ENCODE measurements around the gene ABI1. TPM values are rescaled to one million over a fixed set of nuclear protein-coding genes. Genes with fewer than 3 reads are reported as not detected.
"Not testable (repeated sequence)": the region's sequence is repeated elsewhere in the genome, so short reads cannot be mapped to it uniquely, and the experiment has no call there.

Gene ABI1
- 54.5 and 55.7 TPM in 2 replicates for total RNA-seq

DNA sequence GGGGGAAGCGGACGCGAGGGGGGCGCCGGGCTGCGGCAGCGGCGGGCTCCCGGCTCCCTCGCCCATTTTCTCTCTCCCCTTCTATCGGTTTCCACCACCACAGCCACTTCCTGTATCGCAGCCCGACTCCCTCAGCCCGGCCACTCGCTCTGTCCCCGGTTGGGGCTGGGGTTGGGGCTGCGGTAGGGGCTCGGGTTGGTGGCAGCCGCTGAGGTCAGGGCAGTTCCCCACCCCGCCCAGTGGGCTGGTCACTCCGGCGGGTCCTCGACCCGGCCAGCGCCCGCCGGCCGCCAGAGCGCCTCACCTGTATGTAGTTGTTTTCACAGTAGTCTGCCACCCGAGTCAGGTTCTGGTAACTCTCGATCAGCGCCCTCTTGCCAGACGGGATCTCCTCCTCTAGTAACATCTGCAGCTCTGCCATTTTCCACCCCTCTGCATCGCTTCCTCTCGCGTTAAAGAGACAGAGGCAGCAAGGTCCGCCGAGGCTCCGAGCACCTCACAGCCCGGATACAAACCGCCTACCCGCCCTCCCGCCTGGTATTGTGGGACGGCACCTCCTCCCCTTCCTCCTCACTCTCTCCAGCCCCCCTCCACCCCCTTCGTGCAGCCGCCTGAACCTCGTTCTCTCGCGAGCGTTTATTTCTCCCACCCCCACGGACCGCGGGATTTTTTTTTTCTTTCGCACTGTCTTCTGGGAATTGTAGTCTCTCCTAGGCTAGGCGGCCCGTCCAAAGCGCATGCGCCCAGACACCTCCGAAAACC is at the start of gene ABI1:
Gene ABI1 (minus strand): TSS at position 516 of the 762 bp plus-strand sequence. CDS start 95 bp downstream, at position 421.
- intact Hi-C loops (cut with micrococcal nuclease) = loop anchor here (1.0 to 10.0 kb wide), 8 partner anchors 123 to 644 kb away; partner anchors contain the start of genes ANKRD26, APBB1IP, MASTL and PDSS1
- H3K9me3 Mint-ChIP-seq = no peaks in the 10 kb centered on the region

DNA sequence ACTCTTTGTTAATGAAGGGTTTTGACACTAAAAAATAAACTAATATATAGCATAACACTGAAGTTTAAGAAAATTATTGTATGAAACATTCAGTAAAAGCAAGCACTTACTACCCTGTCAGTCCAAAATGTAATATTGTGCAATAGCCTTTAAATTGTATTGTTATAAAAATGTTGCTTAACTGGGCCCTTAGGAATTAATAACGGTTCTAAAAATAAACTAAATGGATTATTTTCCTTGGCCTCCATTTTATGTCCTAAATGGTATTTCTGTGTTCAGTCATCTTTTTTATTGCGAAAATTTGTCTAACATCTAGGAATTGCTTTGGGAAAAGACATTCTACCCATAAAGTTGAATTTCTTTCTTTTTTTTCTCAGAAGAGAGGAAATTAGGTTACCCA is 49.0 kb upstream of the ABI1 start:
- H3K9me3 Mint-ChIP-seq = no peaks in the 10 kb centered on the region
- no peak overlapping the region for H3K27ac Mint-ChIP-seq
- H3K4me1 Mint-ChIP-seq = no peaks in the 10 kb centered on the region
- H3K27me3 Mint-ChIP-seq = peaks cover 7% of the 10 kb centered on the region
- no peak overlapping the region for H3K4me3 Mint-ChIP-seq
- DNase-seq = no peak
- H3K36me3 Mint-ChIP-seq (ENCODE audit: low read depth) = no peaks in the 10 kb centered on the region
- intact Hi-C loops (cut with micrococcal nuclease) = no loop called here

More for the DNA sequence above, at the start of gene ABI1:
- Mint-ChIP-seq H3K4me3 (peak within 1 kb of the TSS; percentile 88), H3K27ac (peak within 1 kb of the TSS; percentile 98), H3K4me1 (peaks cover 32% of the 10 kb centered on the region), H3K36me3 (ENCODE audit: low read depth) (peaks cover 9% of the 10 kb centered on the region), H3K27me3 (peaks cover 10% of the 10 kb centered on the region)
- DNase-seq = peak; percentile 99

DNA sequence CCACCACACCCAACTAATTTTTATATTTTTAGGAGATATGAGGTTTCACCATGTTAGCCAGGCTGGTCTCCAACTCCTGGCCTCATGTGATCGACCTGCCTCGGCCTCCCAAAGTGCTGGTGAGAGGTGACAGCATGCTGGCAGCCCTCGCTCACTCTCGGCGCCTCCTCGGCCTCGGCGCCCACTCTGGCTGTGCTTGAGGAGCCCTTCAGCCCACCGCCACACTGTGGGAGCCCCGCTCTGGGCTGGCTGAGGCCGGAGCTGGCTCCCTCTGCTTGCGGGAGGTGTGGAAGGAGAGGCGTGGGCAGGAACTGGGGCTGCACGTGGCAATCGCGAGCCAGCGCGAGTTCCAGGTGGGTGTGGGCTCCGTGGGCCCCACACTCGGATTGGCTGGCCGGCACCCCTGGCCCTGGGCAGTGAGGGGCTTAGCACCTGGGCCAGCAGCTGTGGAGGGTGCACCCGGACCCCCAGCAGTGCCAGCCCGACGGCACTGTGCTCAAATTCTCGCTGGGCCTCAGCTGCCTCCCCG is 44.6 kb upstream of the ABI1 start:
- H3K27me3 Mint-ChIP-seq; H3K4me3 Mint-ChIP-seq; intact Hi-C loops (cut with micrococcal nuclease); H3K9me3 Mint-ChIP-seq; DNase-seq; H3K27ac Mint-ChIP-seq; H3K36me3 Mint-ChIP-seq (ENCODE audit: low read depth); H3K4me1 Mint-ChIP-seq: not testable (repeated sequence)

DNA sequence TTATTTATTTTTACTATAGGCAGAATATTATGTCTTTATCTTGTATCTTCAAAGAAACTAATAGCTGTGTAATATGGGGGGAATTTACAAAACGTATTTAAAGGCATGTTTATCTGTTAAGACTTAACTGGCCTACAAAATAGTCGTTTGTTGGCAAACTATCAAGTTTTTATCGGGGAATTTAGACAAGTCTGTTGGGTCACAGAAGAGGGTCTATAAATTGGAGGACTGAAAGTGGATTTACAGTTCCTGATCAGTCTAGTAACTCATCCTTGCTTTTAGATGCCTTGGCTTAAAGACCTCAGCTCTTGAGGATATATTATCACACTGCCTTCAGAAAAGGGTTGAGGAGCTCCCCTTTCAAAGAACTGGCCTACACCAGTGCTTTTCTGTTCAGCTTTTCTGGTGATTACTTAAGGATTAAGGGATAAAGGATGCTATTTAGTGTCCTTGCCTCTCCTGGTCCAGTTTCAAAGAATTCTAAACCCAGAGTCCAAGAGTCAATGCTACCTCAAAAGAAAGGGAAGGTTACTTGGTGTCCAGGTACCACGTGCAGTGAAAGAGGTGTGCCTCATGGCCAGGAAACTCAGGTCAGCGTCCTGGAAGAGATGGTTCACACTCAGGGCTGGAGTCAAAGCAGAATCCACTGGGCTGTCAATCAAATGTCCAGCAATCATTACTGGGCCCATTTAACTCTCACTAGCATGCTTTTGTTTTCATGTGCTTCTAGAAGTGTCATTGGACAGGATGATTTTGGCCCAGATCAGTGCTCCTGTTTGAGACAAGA is 42.9 kb upstream of the ABI1 start:
- H3K27me3 Mint-ChIP-seq = peaks cover 5% of the 10 kb centered on the region
- intact Hi-C loops (cut with micrococcal nuclease) = no loop called here

DNA sequence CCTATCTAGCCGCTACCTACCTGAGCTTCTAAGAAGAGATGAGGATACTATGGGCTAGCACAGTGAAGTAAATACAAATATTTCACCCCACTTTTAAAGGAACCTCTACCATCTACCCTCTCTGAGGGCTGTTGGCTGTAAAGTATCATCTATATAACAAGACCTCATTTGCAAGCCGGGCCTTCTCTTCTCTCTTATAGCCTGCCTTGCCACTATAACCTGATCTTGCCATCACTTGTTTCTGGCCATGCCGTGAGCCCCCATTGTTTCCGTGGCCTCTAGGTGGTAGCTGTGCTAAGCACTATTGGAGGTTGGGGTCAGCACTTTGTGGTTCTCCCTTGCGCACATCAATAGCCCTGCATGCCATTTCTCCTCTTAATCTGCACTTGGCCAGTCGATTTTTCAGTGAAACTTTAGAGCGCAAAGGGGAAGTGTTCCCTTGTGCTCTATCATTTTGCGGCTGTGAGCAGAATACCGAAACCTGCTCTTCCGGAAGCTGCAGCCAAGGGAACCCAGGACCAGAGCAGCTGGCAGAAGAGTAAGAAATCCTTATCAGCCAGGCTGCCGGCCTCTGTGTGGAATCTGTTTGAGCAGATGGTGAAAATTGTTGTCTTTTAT is 31.7 kb upstream of the ABI1 start:
- H3K36me3 Mint-ChIP-seq (ENCODE audit: low read depth); H3K27ac Mint-ChIP-seq; intact Hi-C loops (cut with micrococcal nuclease); DNase-seq; H3K4me1 Mint-ChIP-seq; H3K9me3 Mint-ChIP-seq; H3K4me3 Mint-ChIP-seq: not testable (repeated sequence)
- peaks cover 12% of the 10 kb centered on the region for H3K27me3 Mint-ChIP-seq

More for the DNA sequence above, 42.9 kb upstream of the ABI1 start:
- Mint-ChIP-seq H3K27ac (no peak overlapping the region), H3K36me3 (ENCODE audit: low read depth) (no peaks in the 10 kb centered on the region), H3K9me3 (no peaks in the 10 kb centered on the region), H3K4me1 (no peaks in the 10 kb centered on the region), H3K4me3 (no peak overlapping the region)
- no peak for DNase-seq

DNA sequence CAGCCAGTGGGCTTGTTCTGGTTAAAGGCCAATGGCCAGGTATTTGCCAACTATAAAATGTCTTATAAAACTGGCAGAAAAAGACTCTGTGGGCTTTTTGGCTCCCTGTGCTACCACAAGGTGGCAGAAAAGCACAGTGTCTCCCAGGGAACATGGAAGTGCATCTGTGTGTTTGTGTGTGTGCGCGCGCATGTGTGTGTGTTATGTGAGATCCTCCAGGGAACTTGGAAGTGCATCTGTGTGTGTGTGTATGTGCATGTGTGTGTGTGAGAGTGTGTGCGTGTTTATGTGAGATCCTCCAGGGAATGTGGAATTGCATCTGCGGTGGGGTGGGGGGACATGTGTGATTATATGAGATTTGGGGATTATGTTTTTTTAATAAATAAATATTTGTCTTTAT is 30.2 kb upstream of the ABI1 start:
- Mint-ChIP-seq H3K27ac (no peak overlapping the region), H3K4me3 (no peak overlapping the region), H3K9me3 (no peaks in the 10 kb centered on the region), H3K4me1 (peaks cover 2% of the 10 kb centered on the region), H3K27me3 (peaks cover 8% of the 10 kb centered on the region), H3K36me3 (ENCODE audit: low read depth) (no peaks in the 10 kb centered on the region)
- intact Hi-C loops (cut with micrococcal nuclease) = loop anchor here (1.0 kb wide), 1 partner anchor 469 kb away; no protein-coding TSS in a partner anchor
- peak; percentile 86 for DNase-seq

DNA sequence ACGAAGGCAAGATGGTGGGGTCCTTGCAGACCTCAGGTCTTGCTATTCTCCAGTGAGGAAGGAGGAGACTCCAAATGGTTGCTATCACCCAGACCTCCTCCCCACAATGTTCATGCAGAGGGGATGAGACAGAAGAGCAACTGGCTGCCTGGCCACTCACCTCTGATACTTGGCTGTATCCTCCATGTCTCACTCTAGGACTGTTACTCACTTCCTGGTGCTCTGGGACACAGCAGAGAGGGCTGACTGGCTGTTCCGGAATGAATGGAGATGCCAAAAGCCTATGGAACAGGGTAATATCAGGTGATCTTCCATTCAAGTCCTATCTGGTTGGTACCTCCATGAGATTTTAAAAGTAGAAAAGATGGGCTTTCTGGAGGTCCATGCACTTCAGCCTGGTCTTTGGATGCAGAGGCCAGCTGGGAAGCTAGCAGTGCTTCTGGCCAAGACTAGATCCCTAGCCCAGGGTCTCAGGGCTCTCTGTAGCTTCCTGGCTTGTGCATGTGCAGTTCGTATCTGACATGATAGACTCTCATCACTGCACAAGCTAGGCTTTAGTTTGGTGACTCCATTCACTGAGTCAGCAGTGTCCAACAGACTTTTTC is 27.0 kb upstream of the ABI1 start:
- Mint-ChIP-seq H3K36me3 (ENCODE audit: low read depth) (no peaks in the 10 kb centered on the region), H3K9me3 (no peaks in the 10 kb centered on the region), H3K27me3 (peaks cover 11% of the 10 kb centered on the region), H3K4me1 (peaks cover 2% of the 10 kb centered on the region), H3K4me3 (no peak overlapping the region), H3K27ac (no peak overlapping the region)
- DNase-seq = peak; percentile 55
- intact Hi-C loops (cut with micrococcal nuclease) = no loop called here

DNA sequence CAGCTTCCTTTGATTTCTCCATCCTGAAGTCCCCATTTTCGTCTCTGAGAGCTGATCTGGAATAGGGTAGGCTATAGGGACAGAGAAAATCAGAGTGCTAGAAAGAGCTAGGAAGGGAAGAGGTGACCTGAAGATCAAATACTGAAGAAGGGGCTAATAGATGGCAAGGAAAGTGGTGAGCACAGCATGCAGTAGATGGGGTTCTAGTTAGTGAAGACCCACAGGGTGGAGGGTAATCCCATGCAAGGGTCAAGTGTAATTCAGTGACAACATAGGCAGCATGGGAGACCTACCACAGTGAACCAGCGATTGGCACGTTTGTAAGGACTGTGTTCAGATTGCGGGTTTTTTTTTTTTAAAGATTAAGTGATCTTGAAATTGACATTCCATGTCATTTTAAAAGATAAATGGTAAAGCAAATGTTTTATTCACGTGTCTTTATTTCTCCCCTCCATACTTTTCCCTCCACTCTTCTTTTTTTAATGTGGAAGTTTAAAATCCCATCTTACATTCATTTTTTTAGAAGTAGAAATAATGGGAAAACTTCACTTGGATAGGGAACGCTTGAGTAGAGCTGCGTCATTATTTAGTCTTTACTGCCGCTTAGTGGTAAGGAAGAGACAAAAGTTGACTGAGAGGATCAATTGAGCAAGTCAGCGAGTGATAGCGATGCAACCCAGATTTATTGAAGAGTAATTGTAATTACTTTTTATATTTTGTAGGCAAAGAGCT is 21.0 kb upstream of the ABI1 start:
- no peaks in the 10 kb centered on the region for H3K9me3 Mint-ChIP-seq
- peak; percentile 72 for DNase-seq
- no peak overlapping the region for H3K4me3 Mint-ChIP-seq
- H3K36me3 Mint-ChIP-seq (ENCODE audit: low read depth) = no peaks in the 10 kb centered on the region
- H3K4me1 Mint-ChIP-seq = peaks cover 6% of the 10 kb centered on the region
- H3K27me3 Mint-ChIP-seq = peaks cover 31% of the 10 kb centered on the region
- H3K27ac Mint-ChIP-seq = no peak overlapping the region
- intact Hi-C loops (cut with micrococcal nuclease) = loop anchor here (1.0 to 2.0 kb wide), 4 partner anchors 155 to 547 kb away; no protein-coding TSS in a partner anchor

DNA sequence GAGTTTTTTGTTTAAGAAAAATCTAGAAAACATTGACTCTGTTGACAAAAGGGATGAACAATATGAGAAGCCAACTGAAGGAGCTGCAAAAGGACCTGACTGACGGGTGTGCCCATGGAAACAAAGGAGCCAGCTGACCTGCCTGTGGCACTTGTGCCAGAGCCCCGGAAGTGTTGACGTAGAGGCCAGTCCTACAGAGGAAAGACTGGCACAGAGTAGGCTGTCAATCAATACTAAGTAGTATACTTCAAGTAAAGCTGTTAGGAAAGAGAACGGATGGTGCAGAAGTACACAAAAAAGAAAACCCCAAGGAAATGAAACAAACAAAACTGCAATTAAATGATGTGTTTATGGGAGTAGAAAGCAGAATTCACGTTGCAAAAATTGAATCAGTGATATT is 19.0 kb upstream of the ABI1 start:
- intact Hi-C loops (cut with micrococcal nuclease) = loop anchor here (2.0 kb wide), 1 partner anchor 271 kb away; no protein-coding TSS in a partner anchor
- DNase-seq = peak; percentile 44
- H3K36me3 Mint-ChIP-seq (ENCODE audit: low read depth) = no peaks in the 10 kb centered on the region
- H3K4me1 Mint-ChIP-seq = peaks cover 6% of the 10 kb centered on the region
- peaks cover 36% of the 10 kb centered on the region for H3K27me3 Mint-ChIP-seq
- H3K27ac Mint-ChIP-seq = no peak overlapping the region
- H3K4me3 Mint-ChIP-seq = no peak overlapping the region
- H3K9me3 Mint-ChIP-seq = no peaks in the 10 kb centered on the region

DNA sequence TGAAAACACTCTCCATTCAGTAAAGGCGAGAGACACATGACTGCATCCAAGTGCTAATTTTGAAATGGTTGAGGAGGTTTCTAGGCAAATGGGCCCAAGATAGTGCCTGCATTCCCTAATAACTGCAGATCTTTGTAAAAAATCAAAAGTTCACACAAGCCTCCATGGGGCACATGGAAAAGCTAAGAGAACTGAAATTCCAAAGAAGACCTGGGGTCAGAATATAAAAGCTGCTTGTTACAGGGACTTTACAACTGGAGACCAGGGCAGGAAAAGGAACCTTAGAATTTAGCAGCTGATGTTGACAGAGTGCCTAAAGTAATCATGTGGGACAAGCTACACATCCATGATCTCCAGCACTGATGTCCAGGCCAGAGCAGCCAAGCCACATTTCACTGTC is 10.0 kb upstream of the ABI1 start:
- peaks cover 14% of the 10 kb centered on the region for H3K27me3 Mint-ChIP-seq
- intact Hi-C loops (cut with micrococcal nuclease) = no loop called here

DNA sequence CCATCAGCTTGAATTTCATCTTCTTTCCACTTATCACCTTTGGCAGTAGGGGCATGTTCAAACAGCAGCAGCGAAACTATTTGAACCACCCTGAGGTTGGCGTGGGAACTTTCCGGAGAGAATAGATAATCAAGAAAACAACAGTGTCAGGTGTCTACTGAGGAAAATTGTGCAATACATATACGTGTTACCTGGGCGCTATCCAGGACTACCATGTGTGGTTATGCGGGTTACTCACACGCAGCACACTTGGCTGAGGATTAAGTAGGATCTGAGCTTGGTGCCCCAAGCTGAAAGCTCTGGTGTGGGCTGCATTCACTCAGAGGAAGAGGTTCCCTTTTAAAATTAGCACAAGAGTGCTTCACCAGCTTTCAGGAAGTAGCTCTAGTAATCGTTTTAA is 8.8 kb upstream of the ABI1 start:
- intact Hi-C loops (cut with micrococcal nuclease) = loop anchor here (10.0 kb wide), 2 partner anchors 385 to 635 kb away; partner anchors contain the start of gene RAB18
- Mint-ChIP-seq H3K9me3 (no peaks in the 10 kb centered on the region), H3K27ac (no peak overlapping the region), H3K27me3 (peaks cover 11% of the 10 kb centered on the region), H3K36me3 (ENCODE audit: low read depth) (no peaks in the 10 kb centered on the region), H3K4me3 (peak overlapping the region; percentile 7), H3K4me1 (peaks cover 6% of the 10 kb centered on the region)
- no peak for DNase-seq

More for the DNA sequence above, 10.0 kb upstream of the ABI1 start:
- H3K36me3 Mint-ChIP-seq (ENCODE audit: low read depth) = no peaks in the 10 kb centered on the region
- no peak overlapping the region for H3K27ac Mint-ChIP-seq
- H3K4me3 Mint-ChIP-seq = no peak overlapping the region
- H3K4me1 Mint-ChIP-seq = peaks cover 6% of the 10 kb centered on the region
- no peaks in the 10 kb centered on the region for H3K9me3 Mint-ChIP-seq
- no peak for DNase-seq

DNA sequence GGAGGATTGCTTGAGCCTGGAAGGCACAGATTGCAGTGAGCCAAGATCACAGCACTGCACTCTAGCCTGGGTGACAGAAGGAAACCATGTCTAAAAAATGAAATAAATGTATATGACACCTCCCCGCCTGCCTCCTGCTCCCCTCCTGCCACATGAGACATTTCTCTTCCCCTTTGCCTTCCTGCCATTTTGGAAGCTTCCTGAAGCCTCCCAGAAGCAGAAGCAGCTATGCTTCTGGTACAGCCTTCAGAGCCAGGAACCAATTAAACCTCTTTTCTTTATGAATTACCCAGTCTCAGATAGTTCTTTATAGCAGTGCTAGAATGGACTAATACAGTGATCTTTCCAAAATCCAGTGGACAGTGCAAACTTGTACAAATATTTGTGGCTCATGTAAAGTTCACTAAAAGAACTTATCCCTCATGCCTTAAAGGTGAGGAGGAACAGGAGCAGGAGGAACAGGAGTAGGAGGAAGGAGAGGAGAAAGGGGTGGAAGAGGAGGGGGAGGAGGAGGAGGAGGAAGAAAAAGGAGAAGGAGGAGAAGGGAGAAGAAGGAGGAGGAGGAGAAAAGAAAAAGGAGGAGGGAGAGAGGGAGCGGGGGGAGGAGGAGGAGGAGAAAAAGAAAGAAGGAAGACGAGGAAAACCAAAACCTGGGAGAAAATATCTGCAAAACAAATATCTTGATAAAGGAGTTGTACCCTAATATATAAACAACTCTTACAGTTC is 2.8 kb upstream of the ABI1 start:
- Mint-ChIP-seq H3K9me3 (no peaks in the 10 kb centered on the region), H3K27me3 (peaks cover 17% of the 10 kb centered on the region), H3K27ac (no peak overlapping the region), H3K36me3 (ENCODE audit: low read depth) (peaks cover 6% of the 10 kb centered on the region), H3K4me1 (peaks cover 20% of the 10 kb centered on the region), H3K4me3 (no peak overlapping the region)
- intact Hi-C loops (cut with micrococcal nuclease) = loop anchor here (10.0 kb wide), 2 partner anchors 379 to 641 kb away; partner anchors contain the start of gene RAB18
- DNase-seq = no peak

All from activated CD4-positive, alpha-beta T cell treated with anti-CD3 and anti-CD28 coated beads, Interleukin-2, amount 10 ng/mL, durations not matched to agents 24 days and 14 days (primary cell).